HG03039 (cell line): ENCODE results near the gene EDAR.

Source experiments
- ATAC-seq: cut with Tn5 transposase; IDR thresholded peaks from one replicate; pipeline ENCODE4 v1.9.1; 2021; ENCODE audit warnings: mild to moderate bottlenecking, moderate library complexity; ENCODE audit not compliant: unreplicated experiment

The EDAR gene

GRCh38 chr2:109005686-109006204 is 16.7 kb upstream of the EDAR start:
- no peak for ATAC-seq

- ATAC-seq = no peak
Observed at GRCh38 chr2:109001201-109001600, 12.2 kb upstream of the EDAR start.

GRCh38 chr2:109000738-109001137 is 11.7 kb upstream of the EDAR start:
- no peak for ATAC-seq

GRCh38 chr2:108998911-108999310 is 9.9 kb upstream of the EDAR start:
- ATAC-seq = no peak

GRCh38 chr2:108994178-108994577 is 5.2 kb upstream of the EDAR start:
- ATAC-seq = no peak

- ATAC-seq = no peak
Observed at GRCh38 chr2:108993095-108993937, 4.3 kb upstream of the EDAR start.

GRCh38 chr2:108988076-108988795 is 784 bp downstream of the EDAR start:
- ATAC-seq = no peak

GRCh38 chr2:108986916-108987510 is 2.0 kb downstream of the EDAR start:
- no peak for ATAC-seq

- no peak for ATAC-seq
Observed at GRCh38 chr2:108983610-108984009, 5.4 kb downstream of the EDAR start.

GRCh38 chr2:108983061-108983460 is 6.0 kb downstream of the EDAR start:
- ATAC-seq = no peak

GRCh38 chr2:108982259-108982679 is 6.8 kb downstream of the EDAR start:
- no peak for ATAC-seq

GRCh38 chr2:108981846-108982245 is 7.2 kb downstream of the EDAR start:
- ATAC-seq = no peak

- no peak for ATAC-seq
Observed at GRCh38 chr2:108980076-108980475, 8.9 kb downstream of the EDAR start.

GRCh38 chr2:108979461-108979860 is 9.6 kb downstream of the EDAR start:
- no peak for ATAC-seq

- no peak for ATAC-seq
Observed at GRCh38 chr2:108978709-108979111, 10.3 kb downstream of the EDAR start.

- ATAC-seq = no peak
Observed at GRCh38 chr2:108975613-108976435, 13.2 kb downstream of the EDAR start.

GRCh38 chr2:108974674-108975073 is 14.3 kb downstream of the EDAR start:
- ATAC-seq = no peak

- ATAC-seq = no peak
Observed at GRCh38 chr2:108972663-108973062, 16.4 kb downstream of the EDAR start.

GRCh38 chr2:108971661-108972566 is 17.1 kb downstream of the EDAR start:
- no peak for ATAC-seq

GRCh38 chr2:108970369-108970768 is 18.7 kb downstream of the EDAR start:
- no peak for ATAC-seq
